ENCODE measurements around the gene TSC22D2. TPM values are rescaled to one million over a fixed set of nuclear protein-coding genes. Genes with fewer than 3 reads are reported as not detected.

Gene TSC22D2
- total RNA-seq, 2 donors from 2014 or later = 16.7 to 31.7 TPM

- intact Hi-C loops (cut with DNase I) = no loop called here
- H3K9me3 ChIP-seq = no peaks in the 10 kb centered on the region
- DNase-seq = no peak
- H3K27me3 ChIP-seq = no peaks in the 10 kb centered on the region
- no peak overlapping the region for H3K4me3 ChIP-seq
- H3K9ac ChIP-seq (ENCODE audit: low read depth in 2 of 2, low read length in 2 of 2) = no peak overlapping the region
- no peak for TF ChIP-seq CTCF (IDR thresholded peaks at IDR 0.05)
- no peaks in the 10 kb centered on the region for H3K4me1 ChIP-seq
- no peak overlapping the region for H3K27ac ChIP-seq
- no peaks in the 10 kb centered on the region for H3K36me3 ChIP-seq
These were observed 107.1 kb downstream of the TSC22D2 start for GRCh38 chr3:150515210-150515609.

Other genes starting within 250 kb of the TSC22D2 start
- 100 to 1,000 TPM; 113 to 153 TPM for gene SERP1, start 138.2 kb downstream of the TSC22D2 start, total RNA-seq
- 10 to 100 TPM; 77.2 to 81.9 TPM for gene EIF2A, start 138.5 kb downstream of the TSC22D2 start, total RNA-seq
- 100 to 1,000 TPM; 114 to 117 TPM for gene SELENOT, start 195.0 kb downstream of the TSC22D2 start, total RNA-seq